ENCODE data around the gene RIN3. TPM values are rescaled to one million over a fixed set of nuclear protein-coding genes. Genes with fewer than 3 reads are reported as not detected.

The RIN3 gene
- total RNA-seq, 1 experiment from 2014 or later, result 2.4 TPM

GRCh38 chr14:92735344-92735743, 221.8 kb downstream of the RIN3 start:
- CTCF ChIA-PET, result no interaction called here
- intact Hi-C loops (cut with micrococcal nuclease; ENCODE audit: unreplicated experiment), result no loop called here
- TF ChIP-seq EZH2 (IDR thresholded peaks at IDR 0.05; ENCODE audit: borderline replicate concordance, low read depth, low read length, poor library complexity, severe bottlenecking) (no peak), CTCF (conservative IDR thresholded peaks at IDR 0.05; ENCODE audit: low read depth, low read length) (no peak)
- BruUV-seq (replicated peaks), result no TSS peak
- Histone ChIP-seq H3K4me1 (ENCODE audit: insufficient read depth, low read length, poor library complexity, severe bottlenecking) (no peaks in the 10 kb centered on the region), H3K27me3 (replicated peaks; ENCODE audit: insufficient read depth, low read depth, low read length, poor library complexity) (no peaks in the 10 kb centered on the region), H3K4me3 (ENCODE audit: low read depth, low read length, poor library complexity, severe bottlenecking) (no peak overlapping the region), H3K27ac (ENCODE audit: low read depth, low read length, poor library complexity, severe bottlenecking) (no peak overlapping the region), H3K9me3 (ENCODE audit: low read depth, low read length, poor library complexity, severe bottlenecking) (no peaks in the 10 kb centered on the region), H3K36me3 (ENCODE audit: insufficient read depth, low read length, poor library complexity, severe bottlenecking) (peaks cover 16% of the 10 kb centered on the region)
- POLR2A ChIA-PET (ENCODE audit: low non-redundant PET), result no interaction called here
- no peak for DNase-seq (ENCODE audit: low spot score)

- ChIA-PET CTCF (no interaction called here), POLR2A (ENCODE audit: low non-redundant PET) (interaction anchor here (0.6 kb wide), 1 partner anchor 22 kb away, joined by 3 read pairs; no protein-coding TSS in a partner anchor)
- no peak overlapping the region for H3K27ac ChIP-seq (ENCODE audit: low read depth, low read length, poor library complexity, severe bottlenecking)
- DNase-seq (ENCODE audit: low spot score), result no peak
- no peaks in the 10 kb centered on the region for H3K9me3 ChIP-seq (ENCODE audit: low read depth, low read length, poor library complexity, severe bottlenecking)
- no peak overlapping the region for H3K4me3 ChIP-seq (ENCODE audit: low read depth, low read length, poor library complexity, severe bottlenecking)
- no TSS peak for BruUV-seq (replicated peaks)
- no peaks in the 10 kb centered on the region for H3K4me1 ChIP-seq (ENCODE audit: insufficient read depth, low read length, poor library complexity, severe bottlenecking)
- intact Hi-C loops (cut with micrococcal nuclease; ENCODE audit: unreplicated experiment), result no loop called here
- TF ChIP-seq CTCF (conservative IDR thresholded peaks at IDR 0.05; ENCODE audit: low read depth, low read length) (no peak), EZH2 (IDR thresholded peaks at IDR 0.05; ENCODE audit: borderline replicate concordance, low read depth, low read length, poor library complexity, severe bottlenecking) (no peak)
- H3K27me3 ChIP-seq (replicated peaks; ENCODE audit: insufficient read depth, low read depth, low read length, poor library complexity), result no peaks in the 10 kb centered on the region
- peaks cover 7% of the 10 kb centered on the region for H3K36me3 ChIP-seq (ENCODE audit: insufficient read depth, low read length, poor library complexity, severe bottlenecking)
Observed at GRCh38 chr14:92737206-92737605, 223.6 kb downstream of the RIN3 start.

GRCh38 chr14:92737619-92738188, 224.1 kb downstream of the RIN3 start:
- DNase-seq (ENCODE audit: low spot score), result no peak
- POLR2A ChIA-PET (ENCODE audit: low non-redundant PET), result no interaction called here
- CTCF ChIA-PET, result no interaction called here
- TF ChIP-seq CTCF (conservative IDR thresholded peaks at IDR 0.05; ENCODE audit: low read depth, low read length) (no peak), EZH2 (IDR thresholded peaks at IDR 0.05; ENCODE audit: borderline replicate concordance, low read depth, low read length, poor library complexity, severe bottlenecking) (no peak)
- H3K4me3 ChIP-seq (ENCODE audit: low read depth, low read length, poor library complexity, severe bottlenecking), result no peak overlapping the region
- no peak overlapping the region for H3K27ac ChIP-seq (ENCODE audit: low read depth, low read length, poor library complexity, severe bottlenecking)
- no TSS peak for BruUV-seq (replicated peaks)
- H3K9me3 ChIP-seq (ENCODE audit: low read depth, low read length, poor library complexity, severe bottlenecking), result no peaks in the 10 kb centered on the region
- no peaks in the 10 kb centered on the region for H3K4me1 ChIP-seq (ENCODE audit: insufficient read depth, low read length, poor library complexity, severe bottlenecking)
- intact Hi-C loops (cut with micrococcal nuclease; ENCODE audit: unreplicated experiment), result no loop called here
- H3K36me3 ChIP-seq (ENCODE audit: insufficient read depth, low read length, poor library complexity, severe bottlenecking), result peaks cover 5% of the 10 kb centered on the region
- H3K27me3 ChIP-seq (replicated peaks; ENCODE audit: insufficient read depth, low read depth, low read length, poor library complexity), result no peaks in the 10 kb centered on the region

Other genes starting within 250 kb of the RIN3 start
- gene SLC24A4, start 190.6 kb upstream of the RIN3 start, total RNA-seq (2021), result 0.15 TPM in 1 of 2 replicates, not detected in the other
- 34.6 and 39.8 TPM in 2 replicates for gene LGMN, start 234.8 kb downstream of the RIN3 start, total RNA-seq (2021)